ENCODE measurements around the gene ZBTB45.
A peak's percentile ranks its signal among the peaks of the same experiment; 100 is the strongest.

The ZBTB45 gene

GRCh38 chr19:58538257-58539168 lies 18.9 kb upstream of the ZBTB45 start:
- CTCF ChIA-PET = no interaction called here
- Mint-ChIP-seq H3K27me3 (peaks cover 60% of the 10 kb centered on the region), H3K36me3 (no peaks in the 10 kb centered on the region), H3K9me3 (no peaks in the 10 kb centered on the region), H3K4me3 (peak overlapping the region; percentile 70), H3K27ac (peak overlapping the region; percentile 24), H3K4me1 (peaks cover 29% of the 10 kb centered on the region)
- DNase-seq = peak; percentile 70

- Mint-ChIP-seq H3K27me3 (peaks cover 54% of the 10 kb centered on the region), H3K4me3 (no peak overlapping the region), H3K9me3 (no peaks in the 10 kb centered on the region), H3K27ac (peak overlapping the region; percentile 14), H3K4me1 (peaks cover 23% of the 10 kb centered on the region), H3K36me3 (no peaks in the 10 kb centered on the region)
- CTCF ChIA-PET = no interaction called here
- DNase-seq = no peak
Observed at GRCh38 chr19:58536852-58537798, 17.5 kb upstream of the ZBTB45 start.

- CTCF ChIA-PET = interaction anchor here (0.6 kb wide), 1 partner anchor 108 kb away, joined by 4 read pairs; no protein-coding TSS in a partner anchor
Observed at GRCh38 chr19:58535857-58536256, 16.2 kb upstream of the ZBTB45 start.

GRCh38 chr19:58531034-58531840 lies 11.6 kb upstream of the ZBTB45 start:
- H3K27me3 Mint-ChIP-seq = peaks cover 20% of the 10 kb centered on the region
- no peaks in the 10 kb centered on the region for H3K9me3 Mint-ChIP-seq
- CTCF ChIA-PET = interaction anchor here (1.6 kb wide), 1 partner anchor 12 kb away, joined by 6 read pairs; the partner anchor contains the start of gene ZBTB45
- H3K4me3 Mint-ChIP-seq = no peak overlapping the region
- no peaks in the 10 kb centered on the region for H3K36me3 Mint-ChIP-seq
- H3K4me1 Mint-ChIP-seq = no peaks in the 10 kb centered on the region
- no peak for DNase-seq
- no peak overlapping the region for H3K27ac Mint-ChIP-seq

More at GRCh38 chr19:58535857-58536256, 16.2 kb upstream of the ZBTB45 start:
- Mint-ChIP-seq H3K9me3 (no peaks in the 10 kb centered on the region), H3K27ac (no peak overlapping the region), H3K36me3 (no peaks in the 10 kb centered on the region), H3K4me1 (peaks cover 23% of the 10 kb centered on the region), H3K4me3 (no peak overlapping the region), H3K27me3 (peaks cover 53% of the 10 kb centered on the region)
- DNase-seq = no peak

GRCh38 chr19:58529405-58529804 lies 9.8 kb upstream of the ZBTB45 start:
- H3K27ac Mint-ChIP-seq = no peak overlapping the region
- H3K4me1 Mint-ChIP-seq = no peaks in the 10 kb centered on the region
- CTCF ChIA-PET = interaction anchor here (2.7 kb wide), 1 partner anchor 10 kb away, joined by 13 read pairs; the partner anchor contains the start of gene ZBTB45
- H3K27me3 Mint-ChIP-seq = peaks cover 20% of the 10 kb centered on the region
- no peaks in the 10 kb centered on the region for H3K36me3 Mint-ChIP-seq
- DNase-seq = no peak
- H3K4me3 Mint-ChIP-seq = no peak overlapping the region
- no peaks in the 10 kb centered on the region for H3K9me3 Mint-ChIP-seq

- CTCF ChIA-PET = interaction anchor here (1.1 to 7.4 kb wide), 2 partner anchors 57 to 58 kb away, joined by 3 to 109 read pairs; no protein-coding TSS in a partner anchor
- Mint-ChIP-seq H3K4me3 (no peak overlapping the region), H3K36me3 (peaks cover 7% of the 10 kb centered on the region)
Observed at GRCh38 chr19:58522709-58523108, 3.1 kb upstream of the ZBTB45 start.

GRCh38 chr19:58521651-58522050 lies 2.0 kb upstream of the ZBTB45 start:
- CTCF ChIA-PET = interaction anchor here (1.2 to 7.4 kb wide), 2 partner anchors 31 to 58 kb away, joined by 3 to 109 read pairs; no protein-coding TSS in a partner anchor
- H3K4me3 Mint-ChIP-seq = no peak overlapping the region
- H3K36me3 Mint-ChIP-seq = peaks cover 7% of the 10 kb centered on the region
- H3K27ac Mint-ChIP-seq = no peak overlapping the region
- H3K27me3 Mint-ChIP-seq = peaks cover 6% of the 10 kb centered on the region
- peaks cover 31% of the 10 kb centered on the region for H3K4me1 Mint-ChIP-seq
- DNase-seq = no peak
- H3K9me3 Mint-ChIP-seq = no peaks in the 10 kb centered on the region

More at GRCh38 chr19:58522709-58523108, 3.1 kb upstream of the ZBTB45 start:
- H3K27me3 Mint-ChIP-seq = peaks cover 6% of the 10 kb centered on the region
- H3K9me3 Mint-ChIP-seq = no peaks in the 10 kb centered on the region
- DNase-seq = no peak
- no peak overlapping the region for H3K27ac Mint-ChIP-seq
- H3K4me1 Mint-ChIP-seq = peaks cover 26% of the 10 kb centered on the region

GRCh38 chr19:58520257-58520599 lies 618 bp upstream of the ZBTB45 start:
- Mint-ChIP-seq H3K4me3 (peak overlapping the region; percentile 91), H3K36me3 (peaks cover 17% of the 10 kb centered on the region), H3K9me3 (no peaks in the 10 kb centered on the region), H3K27ac (peak overlapping the region; percentile 98), H3K27me3 (peaks cover 6% of the 10 kb centered on the region), H3K4me1 (peaks cover 41% of the 10 kb centered on the region)
- CTCF ChIA-PET = interaction anchor here (0.7 to 7.4 kb wide), 17 partner anchors 8 to 337 kb away, joined by 3 to 109 read pairs (median 5); partner anchors contain the start of genes CHMP2A, TRIM28, ZNF324 and ZSCAN22
- no peak for DNase-seq

GRCh38 chr19:58519087-58519354 lies 589 bp downstream of the ZBTB45 start:
- Mint-ChIP-seq H3K27me3 (peaks cover 6% of the 10 kb centered on the region), H3K4me3 (peak overlapping the region; percentile 91), H3K4me1 (peaks cover 50% of the 10 kb centered on the region), H3K9me3 (no peaks in the 10 kb centered on the region), H3K36me3 (peaks cover 20% of the 10 kb centered on the region), H3K27ac (peak overlapping the region; percentile 98)
- CTCF ChIA-PET = interaction anchor here (0.7 to 7.4 kb wide), 15 partner anchors 10 to 300 kb away, joined by 3 to 109 read pairs (median 6); partner anchors contain the start of genes CHMP2A and TRIM28
- peak; percentile 73 for DNase-seq

GRCh38 chr19:58518256-58519086 lies 1.1 kb downstream of the ZBTB45 start:
- H3K27ac Mint-ChIP-seq = peak overlapping the region; percentile 98
- peak overlapping the region; percentile 91 for H3K4me3 Mint-ChIP-seq
- DNase-seq = no peak
- CTCF ChIA-PET = interaction anchor here (0.7 to 7.4 kb wide), 15 partner anchors 10 to 300 kb away, joined by 3 to 109 read pairs (median 6); partner anchors contain the start of genes CHMP2A and TRIM28
- peaks cover 21% of the 10 kb centered on the region for H3K36me3 Mint-ChIP-seq
- H3K9me3 Mint-ChIP-seq = no peaks in the 10 kb centered on the region
- peaks cover 6% of the 10 kb centered on the region for H3K27me3 Mint-ChIP-seq
- H3K4me1 Mint-ChIP-seq = peaks cover 54% of the 10 kb centered on the region

GRCh38 chr19:58516964-58517833 lies 2.4 kb downstream of the ZBTB45 start:
- CTCF ChIA-PET = interaction anchor here (1.3 to 7.4 kb wide), 4 partner anchors 37 to 62 kb away, joined by 4 to 109 read pairs (median 20); partner anchors contain the start of gene CHMP2A
- no peaks in the 10 kb centered on the region for H3K9me3 Mint-ChIP-seq
- DNase-seq = no peak
- H3K4me3 Mint-ChIP-seq = peak overlapping the region; percentile 33
- no peak overlapping the region for H3K27ac Mint-ChIP-seq
- H3K27me3 Mint-ChIP-seq = peaks cover 6% of the 10 kb centered on the region
- H3K4me1 Mint-ChIP-seq = peaks cover 60% of the 10 kb centered on the region
- peaks cover 21% of the 10 kb centered on the region for H3K36me3 Mint-ChIP-seq

Measured in activated naive CD4-positive, alpha-beta T cell treated with anti-CD3 and anti-CD28 coated beads, Interleukin-2, amount 10 ng/mL, durations not matched to agents 7 days and 5 days (primary cell).